ENCODE measurements around the gene EXOSC2.

EXOSC2 gene, protein sequence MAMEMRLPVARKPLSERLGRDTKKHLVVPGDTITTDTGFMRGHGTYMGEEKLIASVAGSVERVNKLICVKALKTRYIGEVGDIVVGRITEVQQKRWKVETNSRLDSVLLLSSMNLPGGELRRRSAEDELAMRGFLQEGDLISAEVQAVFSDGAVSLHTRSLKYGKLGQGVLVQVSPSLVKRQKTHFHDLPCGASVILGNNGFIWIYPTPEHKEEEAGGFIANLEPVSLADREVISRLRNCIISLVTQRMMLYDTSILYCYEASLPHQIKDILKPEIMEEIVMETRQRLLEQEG

DNA sequence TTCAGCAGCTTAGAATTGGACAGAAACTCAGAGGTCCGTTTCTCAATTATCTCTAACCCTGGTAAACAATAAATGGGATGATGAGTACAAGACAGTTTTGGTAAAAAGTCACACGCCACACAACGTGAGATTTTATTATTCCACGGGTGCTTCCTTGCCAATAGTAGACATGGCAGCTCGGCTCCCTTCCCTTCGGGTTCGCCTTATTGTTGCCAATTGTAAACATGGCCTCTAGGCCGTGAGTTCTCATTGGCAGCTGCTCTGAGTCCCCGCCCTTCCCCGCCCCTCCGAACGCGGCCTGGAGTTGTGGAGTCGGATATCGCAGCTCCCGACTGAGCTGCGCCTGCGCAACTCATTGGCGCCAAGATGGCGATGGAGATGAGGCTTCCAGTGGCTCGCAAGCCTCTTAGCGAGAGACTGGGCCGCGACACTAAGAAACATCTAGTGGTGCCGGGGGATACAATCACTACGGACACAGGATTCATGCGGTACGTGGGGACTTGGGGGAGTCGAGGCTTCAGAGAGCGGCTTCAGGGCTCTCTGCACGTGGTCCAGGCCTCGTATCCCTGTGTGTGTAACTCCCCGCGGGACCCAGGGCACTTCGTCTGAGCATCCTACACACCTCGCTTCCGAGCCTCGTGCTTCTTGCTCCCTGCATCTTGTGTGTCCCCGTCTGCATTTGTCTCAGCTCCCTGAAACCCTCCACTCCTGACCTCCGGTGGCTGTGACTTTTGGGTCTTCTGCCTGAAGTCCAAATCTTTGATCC is at the start of gene EXOSC2:
Gene EXOSC2 (plus strand): TSS at position 355 of the 766 bp plus-strand sequence. CDS start 12 bp downstream, at position 367.
- peak; percentile 99 for DNase-seq (ENCODE audit: low read depth in 2 of 2)
- TF ChIP-seq, protein P1, sequence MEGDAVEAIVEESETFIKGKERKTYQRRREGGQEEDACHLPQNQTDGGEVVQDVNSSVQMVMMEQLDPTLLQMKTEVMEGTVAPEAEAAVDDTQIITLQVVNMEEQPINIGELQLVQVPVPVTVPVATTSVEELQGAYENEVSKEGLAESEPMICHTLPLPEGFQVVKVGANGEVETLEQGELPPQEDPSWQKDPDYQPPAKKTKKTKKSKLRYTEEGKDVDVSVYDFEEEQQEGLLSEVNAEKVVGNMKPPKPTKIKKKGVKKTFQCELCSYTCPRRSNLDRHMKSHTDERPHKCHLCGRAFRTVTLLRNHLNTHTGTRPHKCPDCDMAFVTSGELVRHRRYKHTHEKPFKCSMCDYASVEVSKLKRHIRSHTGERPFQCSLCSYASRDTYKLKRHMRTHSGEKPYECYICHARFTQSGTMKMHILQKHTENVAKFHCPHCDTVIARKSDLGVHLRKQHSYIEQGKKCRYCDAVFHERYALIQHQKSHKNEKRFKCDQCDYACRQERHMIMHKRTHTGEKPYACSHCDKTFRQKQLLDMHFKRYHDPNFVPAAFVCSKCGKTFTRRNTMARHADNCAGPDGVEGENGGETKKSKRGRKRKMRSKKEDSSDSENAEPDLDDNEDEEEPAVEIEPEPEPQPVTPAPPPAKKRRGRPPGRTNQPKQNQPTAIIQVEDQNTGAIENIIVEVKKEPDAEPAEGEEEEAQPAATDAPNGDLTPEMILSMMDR (IDR thresholded peaks at IDR 0.05; ENCODE audit: low read depth, low read length): no peak
- peak within 1 kb of the TSS; percentile 74 to 86 for H3K4me3 ChIP-seq (replicated peaks in 1 of 2; ENCODE audit: low read depth in 2 of 2, low read length in 2 of 2)

DNA sequence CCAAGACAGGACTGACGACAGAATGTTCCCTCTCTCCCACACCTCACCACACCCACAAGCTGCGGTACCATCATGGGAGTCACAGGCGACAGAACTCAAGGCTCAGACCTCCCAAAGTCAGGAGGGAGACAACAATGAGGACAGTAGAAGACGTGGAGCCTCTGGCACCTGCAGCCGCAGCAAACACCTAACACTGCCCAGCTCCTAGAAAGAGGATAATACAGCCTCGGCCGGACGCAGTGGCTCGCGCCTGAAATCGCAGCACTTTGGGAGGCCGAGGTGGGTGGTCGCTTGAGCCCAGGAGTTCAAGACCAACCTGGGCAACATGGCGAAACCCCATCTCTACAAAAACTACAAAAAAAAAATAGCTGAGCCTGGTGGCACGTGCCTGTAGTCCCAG is 42.4 kb upstream of the EXOSC2 start:
- TF ChIP-seq, protein P1 (IDR thresholded peaks at IDR 0.05; ENCODE audit: low read depth, low read length): no peak
- H3K4me3 ChIP-seq (replicated peaks in 1 of 2; ENCODE audit: low read depth in 2 of 2, low read length in 2 of 2): no peak overlapping the region
- DNase-seq (ENCODE audit: low read depth in 2 of 2): no peak

DNA sequence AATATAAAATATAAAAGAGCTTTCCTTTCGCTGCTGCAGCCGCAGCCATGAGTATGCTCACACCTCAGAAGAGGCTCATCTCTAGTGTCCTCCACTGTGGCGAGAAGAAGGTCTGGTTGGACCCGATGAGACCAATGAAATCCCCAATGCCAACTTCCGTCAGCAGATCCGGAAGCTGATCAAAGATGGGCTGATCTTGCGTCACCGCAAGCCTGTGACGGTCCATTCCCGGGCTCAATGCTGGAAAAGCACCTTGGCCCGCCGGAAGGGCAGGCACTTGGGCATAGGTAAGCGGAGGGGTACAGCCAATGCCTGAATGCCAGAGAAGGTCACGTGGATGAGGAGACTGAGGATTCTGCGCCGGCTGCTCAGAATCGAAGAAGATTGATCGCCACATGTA is 41.8 kb upstream of the EXOSC2 start:
- no peak for DNase-seq (ENCODE audit: low read depth in 2 of 2)
- no peak overlapping the region for H3K4me3 ChIP-seq (replicated peaks in 1 of 2; ENCODE audit: low read depth in 2 of 2, low read length in 2 of 2)
- TF ChIP-seq, protein P1 (IDR thresholded peaks at IDR 0.05; ENCODE audit: low read depth, low read length): no peak

DNA sequence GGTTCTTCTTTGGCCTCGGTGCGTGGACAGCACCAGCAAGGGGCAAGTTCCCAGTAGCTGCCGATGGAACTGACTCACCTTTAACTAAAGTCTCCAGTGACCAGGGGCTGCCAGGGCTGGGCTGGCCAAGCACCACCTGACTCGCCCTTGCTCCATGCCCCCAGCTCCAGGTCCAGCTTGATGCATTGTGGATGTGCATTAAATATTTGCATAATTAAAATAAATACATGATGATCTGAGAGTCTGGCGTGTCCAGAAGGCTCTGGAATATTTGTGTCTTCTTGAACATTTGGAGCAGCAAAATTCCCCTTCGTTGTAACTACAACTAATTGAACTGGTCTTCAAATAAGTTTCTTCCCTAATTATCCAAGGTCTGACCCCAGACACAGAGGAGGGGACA is 38.7 kb upstream of the EXOSC2 start:
- no peak for DNase-seq (ENCODE audit: low read depth in 2 of 2)
- no peak overlapping the region for H3K4me3 ChIP-seq (replicated peaks in 1 of 2; ENCODE audit: low read depth in 2 of 2, low read length in 2 of 2)
- TF ChIP-seq, protein P1 (IDR thresholded peaks at IDR 0.05; ENCODE audit: low read depth, low read length): no peak

DNA sequence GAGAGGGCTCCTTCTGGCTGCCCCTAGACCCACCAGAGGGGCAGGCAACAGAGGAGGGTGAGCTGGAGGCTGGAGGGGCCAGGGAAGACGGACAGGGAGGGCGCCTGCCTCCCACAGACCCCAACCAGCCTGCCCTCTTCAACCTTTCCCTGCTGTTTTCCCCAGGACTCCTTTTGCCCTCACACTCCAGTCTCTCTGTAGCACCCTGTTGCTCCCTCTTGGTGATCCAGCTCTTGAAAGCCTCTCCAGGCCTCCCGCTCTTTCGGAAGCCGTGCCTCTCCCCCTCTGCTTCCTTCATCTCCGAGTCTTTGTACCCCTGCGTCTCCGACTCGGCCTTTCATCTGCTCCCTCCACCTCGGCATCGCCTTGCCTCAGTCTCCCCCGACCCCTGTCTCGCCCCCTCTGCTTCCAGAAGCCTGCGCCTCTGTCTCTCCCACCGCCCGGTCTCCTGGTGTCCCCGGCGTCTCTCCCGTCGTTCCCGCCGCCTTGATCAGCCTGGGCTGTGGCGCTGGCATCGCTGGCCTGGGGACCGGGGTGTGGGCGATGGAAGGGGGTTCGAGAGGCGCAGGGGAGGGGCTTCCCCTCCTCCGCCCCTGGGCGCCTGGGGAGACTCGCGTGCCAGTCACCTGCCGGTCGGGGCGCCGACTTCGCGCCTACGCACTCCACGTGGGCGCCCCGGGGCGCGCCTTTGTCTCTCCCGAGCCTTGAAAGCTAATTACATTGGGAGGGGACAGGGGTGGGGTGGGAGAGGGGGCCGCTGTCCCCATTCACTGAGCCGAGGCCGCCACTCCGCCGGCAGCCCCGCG is 34.5 kb upstream of the EXOSC2 start:
- no peak for DNase-seq (ENCODE audit: low read depth in 2 of 2)
- TF ChIP-seq, protein P1 (IDR thresholded peaks at IDR 0.05; ENCODE audit: low read depth, low read length): no peak
- H3K4me3 ChIP-seq (replicated peaks in 1 of 2; ENCODE audit: low read depth in 2 of 2, low read length in 2 of 2): no peak overlapping the region

DNA sequence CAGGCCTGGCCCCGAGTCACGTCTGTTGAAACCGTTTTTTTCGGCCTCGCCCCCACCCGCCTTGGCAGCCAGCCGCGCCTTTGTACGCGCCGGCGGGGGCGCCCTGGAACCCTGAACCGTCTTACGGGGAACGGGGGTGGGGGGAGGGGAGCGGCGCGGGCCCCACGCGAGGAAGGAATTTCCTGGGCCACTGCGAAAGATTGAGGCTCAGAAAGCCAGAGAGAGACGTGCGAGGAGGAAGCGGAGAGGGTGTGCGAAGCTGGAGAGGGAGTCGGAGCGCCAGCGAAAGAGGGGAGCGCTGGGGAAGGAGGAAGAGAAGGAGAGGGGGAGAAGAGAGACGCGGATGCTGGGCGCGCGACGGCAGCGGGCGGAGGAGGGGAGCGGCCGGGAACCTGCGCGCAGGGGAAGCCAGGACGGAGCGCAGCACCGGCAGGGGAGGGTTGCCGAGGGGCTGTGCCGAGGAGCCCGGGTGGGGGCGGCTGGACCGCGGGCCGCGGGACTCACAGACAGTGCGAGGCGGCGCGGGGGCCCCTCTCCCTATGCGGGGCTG is 33.8 kb upstream of the EXOSC2 start:
- DNase-seq (ENCODE audit: low read depth in 2 of 2): no peak
- TF ChIP-seq, protein P1 (IDR thresholded peaks at IDR 0.05; ENCODE audit: low read depth, low read length): no peak
- no peak overlapping the region for H3K4me3 ChIP-seq (replicated peaks in 1 of 2; ENCODE audit: low read depth in 2 of 2, low read length in 2 of 2)
